Hypothalamus (tissue), 51 donors: ENCODE measurements around the gene TFDP2.
"Not testable (repeated sequence)": the region's sequence is repeated elsewhere in the genome, so short reads cannot be mapped to it uniquely, and the experiment has no call there.

Source experiments
- DNase-seq, 51 donors: peaks; one replicate each; lab custom pipeline; 2025; lab: John Stamatoyannopoulos, UW

Gene TFDP2

GRCh38 chr3:142129516-142130171, 19.7 kb downstream of the TFDP2 start:
- no peak for DNase-seq

DNA sequence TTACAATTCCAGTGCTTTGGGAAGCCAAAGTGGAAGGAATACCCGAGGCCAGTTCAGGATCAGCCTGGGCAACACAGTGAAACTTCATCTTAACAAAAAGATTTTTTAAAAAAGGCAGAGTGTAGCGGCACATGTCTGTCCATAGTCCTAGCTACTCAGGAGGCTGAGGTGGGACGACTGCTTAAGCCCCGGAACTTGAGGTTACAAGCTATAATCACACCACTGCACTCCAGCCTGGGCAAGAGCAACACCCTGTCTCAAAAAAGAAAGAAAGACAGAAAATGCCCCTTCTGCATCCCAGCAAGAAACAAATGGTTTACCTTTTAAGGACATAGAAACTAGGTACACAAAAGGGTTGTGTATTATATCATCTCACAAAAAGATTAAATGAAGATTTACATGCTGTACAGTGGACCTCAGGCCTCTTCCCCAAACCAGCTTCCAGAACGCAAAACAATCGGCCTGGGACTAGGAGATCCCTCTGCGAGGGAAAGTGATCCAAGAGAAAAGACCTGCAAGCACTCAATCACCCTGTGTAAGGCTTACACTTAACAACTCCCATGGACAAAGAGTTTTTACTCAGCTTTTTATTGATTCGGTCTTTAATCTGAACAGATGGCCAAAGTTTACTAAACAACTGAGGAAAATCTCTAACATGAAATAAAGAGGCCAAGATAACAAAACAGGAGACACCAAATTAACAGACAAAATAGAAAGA, 21.2 kb downstream of the TFDP2 start:
- no peak for DNase-seq

DNA sequence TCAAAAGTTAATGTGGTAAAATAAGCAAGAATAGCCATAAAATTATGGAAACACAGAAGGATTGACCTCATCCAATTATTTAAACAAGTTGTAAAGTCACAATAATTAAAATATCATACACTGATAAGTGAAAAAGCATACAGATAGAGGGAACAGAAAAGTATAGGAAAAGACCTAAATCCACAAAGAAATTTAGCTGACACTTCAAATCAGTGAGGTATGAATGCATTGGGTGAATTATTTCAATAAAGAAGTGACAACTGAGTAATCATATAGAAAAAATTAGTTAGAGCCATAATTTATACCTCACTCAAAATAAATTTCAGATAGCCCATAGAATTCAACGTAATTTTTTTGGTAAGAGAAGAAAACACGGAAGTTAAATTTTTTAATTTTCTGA, 25.1 kb downstream of the TFDP2 start:
- DNase-seq: no peak

DNA sequence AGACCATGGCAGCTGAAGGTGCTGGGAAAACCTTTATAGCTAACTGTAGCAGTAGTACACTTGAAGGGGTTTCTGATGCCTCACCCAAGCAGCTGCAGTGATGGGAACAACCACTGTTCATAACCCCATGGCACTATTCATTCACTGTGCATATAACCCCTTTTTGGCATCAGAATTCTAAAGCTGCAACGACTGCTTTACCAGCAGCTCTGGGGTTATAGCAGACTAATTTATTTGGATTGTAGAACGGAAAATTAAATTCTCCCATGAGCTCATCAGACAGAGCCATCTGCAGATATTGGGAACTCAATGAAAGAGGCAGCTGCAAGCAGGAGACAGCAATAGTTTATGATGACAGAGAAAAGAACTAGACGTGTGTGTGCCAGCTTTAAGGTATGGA, 28.6 kb downstream of the TFDP2 start:
- no peak for DNase-seq

DNA sequence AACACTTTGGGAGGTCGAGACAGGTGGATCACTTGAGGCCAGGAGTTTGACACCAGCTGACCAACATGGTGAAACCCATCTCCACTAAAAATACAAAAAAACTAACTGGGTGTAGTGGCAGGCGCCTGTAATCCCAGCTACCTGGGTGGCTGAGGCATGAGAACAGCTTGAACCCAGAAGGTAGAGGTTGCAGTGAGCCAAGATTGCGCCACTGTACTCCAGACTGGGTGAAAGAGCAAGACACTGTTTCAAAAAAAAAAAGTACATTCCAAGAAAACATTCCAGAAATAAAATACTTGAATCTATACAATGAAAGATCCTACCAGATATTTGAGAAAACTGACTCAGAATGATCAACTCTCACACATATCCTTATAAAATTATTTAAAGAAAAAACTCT, 30.4 kb downstream of the TFDP2 start:
- no peak for DNase-seq

DNA sequence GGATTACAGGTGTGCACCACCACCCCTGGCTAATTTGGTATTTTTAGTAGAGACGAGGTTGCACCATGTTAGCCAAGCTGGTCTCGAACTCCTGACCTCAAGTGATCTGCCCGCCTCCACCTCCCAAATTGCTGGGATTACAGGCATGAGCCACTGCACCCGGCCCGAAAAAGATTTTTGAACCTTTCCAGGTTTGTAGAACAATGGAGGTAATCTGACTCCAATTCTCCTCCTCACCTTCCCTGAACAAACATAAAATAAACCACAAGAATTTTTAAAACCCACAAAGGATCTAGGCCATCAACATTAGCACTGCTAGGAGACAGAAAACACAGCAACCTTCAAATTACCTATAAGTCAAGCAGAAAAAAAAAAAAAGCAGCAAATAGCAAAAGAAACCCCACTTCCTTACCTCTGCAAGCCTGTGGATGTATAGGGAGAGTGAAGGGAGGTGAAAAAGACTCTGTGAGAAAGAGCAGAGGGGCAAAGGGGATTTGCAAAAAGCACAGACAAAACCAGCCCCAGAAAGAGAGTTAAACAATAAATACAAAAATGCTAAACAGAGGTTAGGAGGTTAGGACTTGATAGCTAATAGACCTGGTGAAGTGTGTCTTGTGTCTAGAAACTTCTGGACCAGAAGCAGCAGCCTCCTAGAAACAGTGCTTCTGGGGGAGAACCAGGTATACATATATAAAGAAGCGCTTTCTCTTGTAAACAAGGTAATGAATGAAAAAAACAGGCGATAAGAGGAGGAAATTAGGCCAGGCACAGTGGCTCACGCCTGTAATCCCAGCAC, 32.1 kb downstream of the TFDP2 start:
- no peak for DNase-seq

DNA sequence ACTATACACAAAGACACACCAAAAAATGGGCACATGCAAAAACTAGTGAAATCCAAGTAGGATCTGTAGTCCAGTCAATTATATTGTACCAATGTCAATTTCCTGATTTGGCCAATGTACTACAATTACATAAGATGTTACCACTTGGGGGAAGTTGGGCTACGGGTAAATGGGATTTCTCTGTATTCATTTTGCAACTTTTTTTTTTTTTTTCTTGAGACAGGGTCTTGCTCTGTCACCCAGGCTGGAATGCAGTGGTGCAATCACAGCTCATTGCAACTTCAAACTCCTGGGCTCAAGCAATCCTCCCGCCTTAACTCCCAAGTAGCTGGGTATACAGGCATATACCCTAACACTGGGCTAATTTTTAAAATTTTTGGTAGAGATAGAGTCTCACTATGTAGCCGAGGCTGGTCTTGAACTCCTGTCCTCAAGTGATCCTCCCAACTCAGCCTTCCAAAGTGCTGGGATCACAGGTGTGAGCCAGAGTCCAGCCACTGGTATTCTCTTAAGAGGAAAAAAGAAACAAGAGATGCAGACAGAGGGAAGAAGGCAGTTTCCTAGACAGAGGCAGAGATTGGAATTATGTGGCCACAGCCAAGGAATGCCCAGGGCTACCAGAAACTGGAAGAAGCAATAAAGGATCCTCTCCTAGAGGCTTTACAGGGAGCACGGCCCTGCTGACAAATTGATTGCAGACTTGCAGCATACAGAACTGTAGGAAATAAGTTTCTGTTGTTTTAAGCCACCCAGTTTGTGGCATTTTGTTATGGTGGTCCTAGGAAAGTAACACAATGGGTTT, 33.3 kb downstream of the TFDP2 start:
- no peak for DNase-seq

DNA sequence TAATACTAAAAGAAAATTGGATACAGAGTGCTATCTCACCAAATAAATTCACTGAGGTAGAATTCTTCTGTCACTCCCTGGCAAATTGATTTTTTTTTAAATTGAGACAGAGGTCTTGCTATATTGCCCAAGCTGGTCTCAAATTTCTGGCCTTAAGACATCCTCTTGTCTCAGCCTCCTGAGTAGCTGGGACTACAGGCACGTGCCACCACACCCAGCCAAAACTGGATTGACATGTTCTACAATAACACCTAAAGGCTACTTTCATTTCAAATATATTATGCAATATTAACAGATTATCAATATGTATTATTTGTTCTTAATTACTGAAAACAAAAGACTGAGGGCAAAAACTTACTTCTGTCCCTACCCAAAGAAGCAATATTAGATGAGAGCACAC, 36.7 kb downstream of the TFDP2 start:
- DNase-seq: no peak

GRCh38 chr3:142106548-142106947, 42.8 kb downstream of the TFDP2 start:
- DNase-seq: no peak

DNA sequence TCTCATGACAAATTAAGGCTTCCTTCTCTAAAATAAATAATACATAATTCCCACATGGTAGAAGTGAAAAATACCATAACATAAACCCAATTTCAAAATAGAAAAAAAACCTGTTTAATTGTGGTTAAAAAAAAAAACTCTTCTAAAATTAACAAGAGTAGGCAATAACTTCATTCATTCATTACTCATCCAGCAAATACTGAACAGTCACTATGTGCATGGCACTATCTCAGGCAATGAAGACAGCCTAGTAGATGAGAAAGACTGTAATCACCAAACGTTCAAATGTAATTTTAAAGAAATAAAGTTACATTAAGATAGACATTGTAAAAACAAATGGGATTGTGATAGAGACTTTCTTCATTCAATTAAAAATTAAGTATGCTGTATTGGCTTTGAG, 43.4 kb downstream of the TFDP2 start:
- DNase-seq: no peak

GRCh38 chr3:142104763-142105162, 44.6 kb downstream of the TFDP2 start:
- no peak for DNase-seq

DNA sequence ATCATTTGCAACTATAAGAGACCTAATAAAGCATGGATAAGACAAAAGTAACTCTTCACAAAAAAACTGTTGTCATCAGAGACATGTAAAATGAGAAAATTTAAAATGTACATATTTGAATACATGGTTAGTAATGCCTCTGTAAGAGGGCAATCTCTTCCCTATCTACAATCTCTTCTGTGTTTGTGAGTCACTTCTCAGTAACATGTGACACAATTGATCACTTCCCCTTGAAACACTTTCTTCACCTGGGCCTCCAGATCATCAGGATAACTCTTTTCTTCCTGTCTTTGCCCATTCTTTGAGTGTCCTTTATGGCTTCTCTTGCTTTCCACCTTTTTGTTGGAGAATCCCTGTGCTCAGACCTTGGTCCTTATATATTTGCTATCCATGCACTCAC, 50.4 kb downstream of the TFDP2 start:
- no peak for DNase-seq

DNA sequence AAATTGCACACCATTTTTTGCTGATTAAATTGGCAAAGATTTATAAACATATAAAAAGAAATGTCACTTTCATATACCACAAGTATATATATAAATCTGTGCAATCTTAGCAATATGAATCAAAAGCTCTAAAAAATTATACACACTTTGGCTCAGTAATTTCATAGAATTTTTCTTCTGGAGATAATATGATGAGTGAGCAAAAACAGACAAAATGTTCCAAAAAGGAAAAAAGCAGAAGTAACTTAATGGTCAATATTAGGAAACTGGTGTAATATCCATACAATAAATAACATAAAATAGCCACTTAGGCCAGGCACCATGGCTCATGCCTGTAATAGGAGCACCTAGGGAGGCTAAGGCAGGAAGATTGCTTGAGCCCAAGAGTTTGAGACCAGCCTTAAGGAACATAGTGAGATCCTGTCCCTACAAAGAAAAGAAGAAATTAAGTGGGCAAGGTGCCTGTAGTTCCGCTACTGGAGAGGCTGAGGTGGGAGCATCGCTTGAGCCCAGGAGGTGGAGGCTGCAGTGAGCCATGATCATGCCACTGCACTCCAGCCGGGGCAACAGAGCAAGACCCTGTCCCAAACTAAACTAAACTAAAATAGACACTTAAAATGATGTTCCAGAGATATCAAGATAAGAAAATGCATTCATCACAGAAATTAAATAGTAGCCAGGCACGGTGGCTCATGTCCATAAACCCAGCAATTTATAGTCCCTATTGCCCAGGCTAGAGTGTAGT, 52.1 kb downstream of the TFDP2 start:
- no peak for DNase-seq

DNA sequence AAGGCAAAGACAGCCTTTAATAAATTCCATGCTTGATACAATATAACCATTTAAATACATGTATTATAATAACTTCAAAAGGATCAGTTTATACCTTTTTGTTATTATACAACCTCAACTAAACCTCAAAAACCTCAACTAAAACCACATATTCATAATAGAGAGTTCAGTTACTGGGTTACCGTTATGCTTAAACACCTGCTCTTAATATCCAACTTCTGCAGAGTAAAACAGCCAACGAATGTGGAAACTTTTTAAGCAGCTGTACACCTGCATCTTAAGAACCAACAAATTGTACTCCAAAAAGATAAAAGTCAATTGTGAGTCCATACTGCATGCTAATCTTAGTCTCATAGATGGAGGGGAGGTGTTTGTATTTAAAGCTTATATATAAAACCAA, 53.5 kb downstream of the TFDP2 start:
- DNase-seq: no peak

GRCh38 chr3:142088925-142089324, 60.4 kb downstream of the TFDP2 start:
- not testable (repeated sequence) for DNase-seq

DNA sequence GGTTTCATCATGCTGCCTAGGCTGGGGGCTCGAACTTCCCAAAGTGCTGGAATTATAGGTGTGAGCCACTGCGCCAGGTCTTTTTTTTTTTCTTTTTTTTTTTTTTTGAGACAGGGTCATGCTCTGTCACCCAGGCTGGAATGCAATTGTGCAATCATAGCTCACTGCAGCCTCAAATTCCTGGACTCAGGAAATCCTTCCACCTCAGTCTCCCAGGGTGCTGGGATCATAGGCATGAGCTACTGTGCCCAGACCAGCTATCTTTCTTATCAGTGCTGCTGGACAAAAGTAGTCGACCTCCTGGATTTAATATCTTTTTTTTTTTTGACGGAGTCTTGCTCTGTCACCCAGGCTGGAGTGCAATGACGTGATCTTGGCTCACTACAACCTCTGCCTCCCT, 60.8 kb downstream of the TFDP2 start:
- DNase-seq: no peak

DNA sequence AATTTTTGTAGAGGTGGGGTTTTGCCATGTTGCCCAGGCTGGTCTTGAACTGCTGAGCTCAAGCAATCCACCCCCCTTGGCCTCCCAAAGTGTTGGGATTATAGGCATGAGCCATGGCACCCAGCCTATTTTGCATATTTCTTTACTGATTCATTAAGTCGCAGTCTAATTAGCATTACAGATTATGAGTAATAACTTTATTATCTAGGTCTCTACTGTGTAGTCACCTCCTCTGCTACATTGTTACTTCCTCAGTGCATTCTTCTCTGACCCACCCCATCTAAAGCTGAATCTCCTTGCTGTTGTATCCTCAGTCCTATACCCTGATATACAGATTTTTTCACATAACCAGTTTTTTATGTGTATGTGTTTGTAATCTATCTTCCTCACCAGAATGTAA, 61.7 kb downstream of the TFDP2 start:
- no peak for DNase-seq

DNA sequence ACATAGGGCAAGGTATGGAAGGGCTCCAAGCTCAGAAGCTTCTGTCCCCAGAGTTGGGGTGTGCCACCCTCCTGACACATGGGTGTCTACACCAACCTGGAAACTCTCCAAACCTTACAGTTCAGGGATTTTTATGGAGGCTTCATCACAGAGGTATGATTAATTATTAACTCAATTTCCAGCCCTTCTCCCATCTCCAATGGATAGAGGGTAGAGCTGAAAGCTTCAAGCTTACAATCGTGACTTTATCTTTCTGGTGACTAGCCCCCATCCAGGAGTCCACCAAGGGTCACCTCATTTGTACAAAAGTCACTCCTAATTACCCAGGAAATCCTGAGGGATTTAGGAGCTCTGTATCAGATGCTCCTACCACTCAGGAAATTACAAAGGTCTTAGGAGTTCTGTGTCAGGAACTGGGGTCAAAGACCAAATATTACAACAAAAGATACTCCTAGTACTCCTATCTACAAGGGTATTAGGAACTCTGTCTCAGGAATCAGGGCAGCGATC, 62.7 kb downstream of the TFDP2 start:
- DNase-seq: no peak

- DNase-seq: no peak
These were observed 68.2 kb downstream of the TFDP2 start for GRCh38 chr3:142081178-142081577.

- no peak for DNase-seq
These were observed 71.4 kb downstream of the TFDP2 start for GRCh38 chr3:142077859-142078500.
